ENCODE results near the gene AK6. TPM values are rescaled to one million over a fixed set of nuclear protein-coding genes. Genes with fewer than 3 reads are reported as not detected.
"Not testable (repeated sequence)": the region's sequence is repeated elsewhere in the genome, so short reads cannot be mapped to it uniquely, and the experiment has no call there.

The AK6 gene
- total RNA-seq: 10 to 100 TPM; 30.9 to 31.2 TPM

DNA sequence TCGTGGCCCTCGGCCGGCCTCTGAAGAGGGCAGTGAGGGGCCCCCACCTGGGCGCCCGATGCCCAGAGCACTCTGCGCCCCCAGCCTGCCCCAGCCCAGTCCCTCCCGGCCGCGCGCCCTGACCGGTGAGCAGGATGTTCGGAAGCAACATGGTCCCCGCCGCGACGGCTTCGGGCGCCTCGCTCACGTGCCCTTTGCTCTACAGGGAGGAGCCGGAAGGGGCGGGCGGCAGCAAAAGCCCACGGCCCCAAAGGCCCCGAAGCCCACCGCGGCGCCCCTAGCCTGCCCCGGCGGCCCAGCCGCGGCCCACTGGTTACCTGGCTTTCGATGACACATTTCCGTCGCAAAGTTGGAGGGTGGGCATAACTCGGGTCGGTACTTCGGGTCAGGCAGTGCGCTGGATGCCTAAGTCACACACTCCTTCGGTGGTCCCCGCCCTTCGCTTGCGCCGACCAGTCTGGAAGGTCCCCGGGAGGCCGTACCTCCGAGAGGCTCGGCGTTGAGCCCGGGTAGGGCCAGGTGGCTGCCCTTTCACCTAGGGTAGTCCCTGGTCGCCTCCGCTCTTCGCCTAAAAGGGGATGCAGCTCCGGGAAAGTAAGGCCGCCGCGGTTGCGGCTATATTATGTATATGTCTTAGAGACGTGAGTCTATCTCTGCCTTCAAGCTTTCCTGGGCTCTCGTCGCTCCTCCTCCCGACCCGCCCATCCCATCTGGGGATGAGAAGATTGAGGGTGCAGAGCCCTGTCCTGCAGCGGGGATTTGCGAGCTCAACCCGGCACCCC lies at the start of gene AK6, which contains the start of the genes RAD17 and TAF9:
AK6 (minus strand) TSS at position 181 of the 782 bp plus-strand sequence; CDS start at position 151, 30 bp downstream.
RAD17 (plus strand) TSS at position 479 of the 782 bp plus-strand sequence. CDS start 2,391 bp downstream, outside the sequence.
TAF9 (minus strand) TSS at position 181 of the 782 bp plus-strand sequence. CDS start 3,783 bp downstream, outside the sequence.
- peak; percentile 91 for DNase-seq
- Mint-ChIP-seq H3K4me1 (peaks cover 45% of the 10 kb centered on the region), H3K36me3 (ENCODE audit: low read depth) (peaks cover 35% of the 10 kb centered on the region), H3K27me3 (no peaks in the 10 kb centered on the region), H3K27ac (peak within 1 kb of the TSS; percentile 95), H3K9me3 (no peaks in the 10 kb centered on the region), H3K4me3 (peak within 1 kb of the TSS; percentile 97)
- ChIA-PET CTCF (interaction anchor here (1.7 to 2.0 kb wide), 2 partner anchors 34 to 276 kb away, joined by 6 to 8 read pairs; partner anchors contain the start of gene SLC30A5), POLR2A (interaction anchor here (0.7 to 2.4 kb wide), 11 partner anchors 10 to 326 kb away, joined by 3 to 9 read pairs (median 5); partner anchors contain the start of genes CCDC125, CCNB1 and SLC30A5)

- Mint-ChIP-seq H3K4me3 (no peak overlapping the region), H3K36me3 (ENCODE audit: low read depth) (peaks cover 10% of the 10 kb centered on the region), H3K4me1 (peaks cover 6% of the 10 kb centered on the region), H3K27ac (no peak overlapping the region), H3K27me3 (no peaks in the 10 kb centered on the region), H3K9me3 (no peaks in the 10 kb centered on the region)
- POLR2A ChIA-PET: no interaction called here
- DNase-seq: no peak
- CTCF ChIA-PET: no interaction called here
These were observed 49.2 kb upstream of the AK6 start for GRCh38 chr5:69418554-69418953.

GRCh38 chr5:69416699-69417098 lies 47.4 kb upstream of the AK6 start:
- peaks cover 6% of the 10 kb centered on the region for H3K4me1 Mint-ChIP-seq
- no peak overlapping the region for H3K4me3 Mint-ChIP-seq
- no peaks in the 10 kb centered on the region for H3K27me3 Mint-ChIP-seq
- H3K9me3 Mint-ChIP-seq: no peaks in the 10 kb centered on the region
- DNase-seq: no peak
- POLR2A ChIA-PET: no interaction called here
- H3K27ac Mint-ChIP-seq: no peak overlapping the region
- CTCF ChIA-PET: no interaction called here
- H3K36me3 Mint-ChIP-seq (ENCODE audit: low read depth): peaks cover 12% of the 10 kb centered on the region

GRCh38 chr5:69416180-69416579 lies 46.9 kb upstream of the AK6 start:
- ChIA-PET CTCF (no interaction called here), POLR2A (no interaction called here)
- Mint-ChIP-seq H3K9me3 (no peaks in the 10 kb centered on the region), H3K36me3 (ENCODE audit: low read depth) (peaks cover 16% of the 10 kb centered on the region), H3K27ac (no peak overlapping the region), H3K27me3 (no peaks in the 10 kb centered on the region), H3K4me1 (peaks cover 6% of the 10 kb centered on the region), H3K4me3 (peak overlapping the region; percentile 57)
- no peak for DNase-seq

DNA sequence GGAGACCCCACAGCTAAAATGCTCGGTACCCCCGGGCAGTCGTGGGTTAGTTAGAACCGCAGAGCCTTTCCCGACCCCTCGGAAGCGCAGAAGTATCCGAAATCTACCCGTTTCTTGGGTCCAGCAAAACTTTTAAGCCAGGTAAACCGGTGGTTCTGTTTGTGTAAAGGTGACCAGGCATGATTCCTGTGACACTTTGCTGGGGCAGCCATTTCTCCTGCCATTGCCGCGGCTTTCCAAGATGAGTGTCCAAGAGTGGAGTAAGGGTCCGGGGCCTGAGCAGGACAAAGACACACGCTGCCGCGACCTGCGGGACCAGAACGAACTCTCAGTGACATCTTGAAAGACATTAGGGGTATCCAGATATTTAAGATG lies 46.3 kb upstream of the AK6 start:
- H3K4me3 Mint-ChIP-seq: peak overlapping the region; percentile 57

GRCh38 chr5:69414885-69415583 lies 45.7 kb upstream of the AK6 start, which contains the start of gene MARVELD2:
Gene MARVELD2, plus strand, starts transcription at chr5:69415116. Its CDS starts 4,270 bp downstream, at chr5:69419386.
- POLR2A ChIA-PET: no interaction called here
- Mint-ChIP-seq H3K4me1 (peaks cover 6% of the 10 kb centered on the region), H3K27me3 (no peaks in the 10 kb centered on the region), H3K36me3 (ENCODE audit: low read depth) (peaks cover 22% of the 10 kb centered on the region), H3K9me3 (no peaks in the 10 kb centered on the region), H3K4me3 (peak within 1 kb of the TSS; percentile 57), H3K27ac (no peak within 1 kb of the TSS)
- CTCF ChIA-PET: no interaction called here
- peak; percentile 41 for DNase-seq

More for the DNA sequence above, 46.3 kb upstream of the AK6 start:
- Mint-ChIP-seq H3K27ac (no peak overlapping the region), H3K9me3 (no peaks in the 10 kb centered on the region), H3K27me3 (no peaks in the 10 kb centered on the region), H3K4me1 (peaks cover 6% of the 10 kb centered on the region), H3K36me3 (ENCODE audit: low read depth) (peaks cover 18% of the 10 kb centered on the region)
- ChIA-PET CTCF (no interaction called here), POLR2A (no interaction called here)
- DNase-seq: no peak

GRCh38 chr5:69404659-69405330 lies 35.5 kb upstream of the AK6 start:
- H3K36me3 Mint-ChIP-seq (ENCODE audit: low read depth): peaks cover 37% of the 10 kb centered on the region
- no peak for DNase-seq
- peaks cover 5% of the 10 kb centered on the region for H3K9me3 Mint-ChIP-seq
- no peak overlapping the region for H3K4me3 Mint-ChIP-seq
- ChIA-PET CTCF (no interaction called here), POLR2A (no interaction called here)
- H3K27me3 Mint-ChIP-seq: no peaks in the 10 kb centered on the region
- H3K4me1 Mint-ChIP-seq: no peaks in the 10 kb centered on the region
- no peak overlapping the region for H3K27ac Mint-ChIP-seq

GRCh38 chr5:69378376-69378775 lies 9.1 kb upstream of the AK6 start:
- Mint-ChIP-seq H3K27ac (no peak overlapping the region), H3K9me3 (no peaks in the 10 kb centered on the region), H3K4me3 (no peak overlapping the region), H3K27me3 (no peaks in the 10 kb centered on the region), H3K4me1 (peaks cover 1% of the 10 kb centered on the region), H3K36me3 (ENCODE audit: low read depth) (peaks cover 27% of the 10 kb centered on the region)
- CTCF ChIA-PET: no interaction called here
- POLR2A ChIA-PET: interaction anchor here (1.3 kb wide), 1 partner anchor 9 kb away, joined by 8 read pairs; the partner anchor contains the start of genes AK6, RAD17 and TAF9
- no peak for DNase-seq

- no peak overlapping the region for H3K4me3 Mint-ChIP-seq
- DNase-seq: no peak
- no peaks in the 10 kb centered on the region for H3K27me3 Mint-ChIP-seq
- H3K36me3 Mint-ChIP-seq (ENCODE audit: low read depth): peaks cover 23% of the 10 kb centered on the region
- POLR2A ChIA-PET: no interaction called here
- CTCF ChIA-PET: no interaction called here
- no peak overlapping the region for H3K27ac Mint-ChIP-seq
- H3K9me3 Mint-ChIP-seq: no peaks in the 10 kb centered on the region
- H3K4me1 Mint-ChIP-seq: peaks cover 18% of the 10 kb centered on the region
These were observed 5.7 kb upstream of the AK6 start for GRCh38 chr5:69374911-69375446.

- Mint-ChIP-seq H3K27ac (no peak overlapping the region), H3K9me3 (no peaks in the 10 kb centered on the region), H3K4me3 (no peak overlapping the region), H3K36me3 (ENCODE audit: low read depth) (peaks cover 31% of the 10 kb centered on the region), H3K27me3 (no peaks in the 10 kb centered on the region), H3K4me1 (peaks cover 29% of the 10 kb centered on the region)
- no peak for DNase-seq
- CTCF ChIA-PET: interaction anchor here (0.7 to 2.2 kb wide), 2 partner anchors 182 to 279 kb away, joined by 3 to 12 read pairs; partner anchors contain the start of gene SLC30A5
- POLR2A ChIA-PET: interaction anchor here (0.9 to 2.2 kb wide), 4 partner anchors 9 to 328 kb away, joined by 3 to 10 read pairs (median 4); partner anchors contain the start of gene SLC30A5
These were observed 3.1 kb upstream of the AK6 start for GRCh38 chr5:69372394-69372793.

- peak overlapping the region; percentile 94 for H3K27ac Mint-ChIP-seq
- H3K9me3 Mint-ChIP-seq, H3K27me3 Mint-ChIP-seq, DNase-seq: not testable (repeated sequence)
- peak overlapping the region; percentile 97 for H3K4me3 Mint-ChIP-seq
- H3K4me1 Mint-ChIP-seq: peaks cover 40% of the 10 kb centered on the region
- CTCF ChIA-PET: interaction anchor here (1.7 to 2.0 kb wide), 2 partner anchors 35 to 277 kb away, joined by 6 to 8 read pairs; partner anchors contain the start of gene SLC30A5
- POLR2A ChIA-PET: interaction anchor here (0.6 to 2.4 kb wide), 10 partner anchors 9 to 327 kb away, joined by 3 to 9 read pairs (median 6); partner anchors contain the start of genes CCDC125, CCNB1 and SLC30A5
- H3K36me3 Mint-ChIP-seq (ENCODE audit: low read depth): peaks cover 33% of the 10 kb centered on the region
These were observed 1.0 kb upstream of the AK6 start for GRCh38 chr5:69370335-69370734.

All from activated CD4-positive, alpha-beta memory T cell treated with anti-CD3 and anti-CD28 coated beads, Interleukin-2, amount 10 ng/mL, durations not matched to agents 7 days and 5 days (primary cell).